ENCODE data around the gene MYL7. TPM values are rescaled to one million over a fixed set of nuclear protein-coding genes. Genes with fewer than 3 reads are reported as not detected.

The MYL7 gene
- total and polyA plus RNA-seq, 2 donors (not counting 3 experiments of a cell fraction or from before 2014, with no cell fraction given): not detected

GRCh38 chr7:44183386-44183785 lies 42.3 kb upstream of the MYL7 start:
- ChIA-PET POLR2A (no interaction called here), CTCF (interaction anchor here (0.8 kb wide), 1 partner anchor 52 kb away, joined by 3 read pairs; no protein-coding TSS in a partner anchor)
- no peak overlapping the region for H2AFZ ChIP-seq (ENCODE audit: low read depth, low read length)
- H4K20me1 ChIP-seq (replicated peaks; ENCODE audit: control insufficient read depth, extremely low read depth, insufficient read depth, low read length): no peaks in the 10 kb centered on the region
- no peak overlapping the region for H3K27ac ChIP-seq (ENCODE audit: insufficient read depth, low read depth, low read length)
- H3K4me3 ChIP-seq (replicated peaks in 1 of 3; ENCODE audit: insufficient read depth in 1 of 3, low read depth in 1 of 3, low read length in 3 of 3): no peak overlapping the region
- H3K27me3 ChIP-seq (ENCODE audit: control insufficient read depth in 2 of 2, insufficient read depth in 2 of 2, low read length in 2 of 2): peaks cover 10 to 12% of the 10 kb centered on the region in 2 experiments
- TF ChIP-seq JUN (IDR thresholded peaks at IDR 0.05; ENCODE audit: borderline replicate concordance, insufficient read depth, insufficient read length, low read depth) (no peak), MAX (IDR thresholded peaks at IDR 0.05; ENCODE audit: insufficient read depth, insufficient read length) (no peak), POLR2AphosphoS5 (IDR thresholded peaks at IDR 0.05; ENCODE audit: insufficient read depth, low read depth, low read length) (no peak), GATA2 (IDR thresholded peaks at IDR 0.05; ENCODE audit: insufficient read depth, insufficient read length, low read depth, low read length) (no peak), EZH2 (IDR thresholded peaks at IDR 0.05; ENCODE audit: borderline replicate concordance, low read depth, low read length, severe bottlenecking) (no peak), CTCF (IDR thresholded peaks at IDR 0.05; ENCODE audit: extremely low read depth in 1 of 2, insufficient read depth in 1 of 2, low read depth in 1 of 2, low read length in 2 of 2) (no peak), FOS (IDR thresholded peaks at IDR 0.05; ENCODE audit: borderline replicate concordance, insufficient read depth, low read length) (no peak), POLR2A (IDR thresholded peaks at IDR 0.05; ENCODE audit: low read depth, low read length) (no peak), MYC (IDR thresholded peaks at IDR 0.05; ENCODE audit: low read depth, low read length) (no peak)
- dilution Hi-C loops (cut with MboI; ENCODE audit: extremely low pct_ligation_motif_present, low sequenced_read_pairs): no loop called here
- no peaks in the 10 kb centered on the region for H3K9me3 ChIP-seq (replicated peaks; ENCODE audit: control insufficient read depth, insufficient read depth, low read length)
- H3K9me1 ChIP-seq (replicated peaks; ENCODE audit: control insufficient read depth, extremely low read depth, insufficient read depth, low read length): no peaks in the 10 kb centered on the region
- H3K9ac ChIP-seq (replicated peaks; ENCODE audit: extremely low read depth, insufficient read depth, low read length): no peak overlapping the region
- intact Hi-C loops (cut with micrococcal nuclease): no loop called here
- FAIRE-seq (no peak), DNase-seq (ENCODE audit: low read depth, low spot score) (no peak)
- H3K36me3 ChIP-seq (ENCODE audit: control insufficient read depth in 2 of 2, extremely low read depth in 1 of 2, insufficient read depth in 2 of 2, low read length in 2 of 2): no peaks in the 10 kb centered on the region
- no TSS peak for BruUV-seq (replicated peaks)
- no peak overlapping the region for H3K4me2 ChIP-seq (ENCODE audit: insufficient read depth, low read length)
- H3K4me1 ChIP-seq (ENCODE audit: control insufficient read depth, extremely low read depth, insufficient read depth, low read length): peaks cover 5% of the 10 kb centered on the region
- no peaks in the 10 kb centered on the region for H3K79me2 ChIP-seq (ENCODE audit: control insufficient read depth, insufficient read depth, low read length)

All from endothelial cell of umbilical vein (primary cell).